Activated T-cell treated with anti-CD3 and anti-CD28 coated beads, Interleukin-2, amount 50 U/mL, for 72 hours (primary cell): ENCODE results near the gene DYRK1A. TPM values are rescaled to one million over a fixed set of nuclear protein-coding genes. Genes with fewer than 3 reads are reported as not detected.

Source experiments
- ATAC-seq, 2 donors: fragments of 150-1000 bp; cut with Tn5 transposase; replicated peaks in 1 of 2; 2 replicates each; pipeline ENCODE4 v1.10.0; 2021; ENCODE audit warnings: moderate library complexity in 2 of 2, mild to moderate bottlenecking in 1 of 2
- DNase-seq, 2 donors: peaks; one replicate each; pipeline ENCODE4 v3.0.0; 2021 to 2022; ENCODE audit warnings: mixed read lengths in 1 of 2
- H3K27ac Mint-ChIP-seq: one replicate; pipeline ENCODE4 v1.8.0; 2022; ENCODE audit warnings: mild to moderate bottlenecking, moderate library complexity, mixed read lengths
- H3K27me3 Mint-ChIP-seq: one replicate; pipeline ENCODE4 v1.8.0; 2022; ENCODE audit warnings: low read depth, mixed read lengths
- H3K36me3 Mint-ChIP-seq, 2 donors: one replicate each; pipeline ENCODE4 v1.8.0; 2022; ENCODE audit warnings: mixed read lengths in 2 of 2, mild to moderate bottlenecking in 1 of 2; ENCODE audit not compliant: insufficient read depth in 2 of 2
- H3K4me1 Mint-ChIP-seq: one replicate; pipeline ENCODE4 v1.8.0; 2022; ENCODE audit warnings: low read depth, mixed read lengths
- H3K4me3 Mint-ChIP-seq, 2 donors: one replicate each; pipeline ENCODE4 v1.8.0; 2022; ENCODE audit warnings: mild to moderate bottlenecking in 2 of 2, mixed read lengths in 2 of 2, moderate library complexity in 2 of 2
- H3K9me3 Mint-ChIP-seq, 2 donors: one replicate each; pipeline ENCODE4 v1.8.0; 2022; ENCODE audit warnings: mixed read lengths in 2 of 2
- total RNA-seq, 2 donors: library from RNA; stranded (reverse); gene quantifications; one replicate each; pipeline ENCODE4 v1.2.3, GENCODE V29; 2022

The DYRK1A gene
- total RNA-seq, 2 donors from 2014 or later = 82.9 to 85.0 TPM

- Mint-ChIP-seq H3K9me3 (peaks cover 4 to 8% of the 10 kb centered on the region in 2 donors), H3K4me1 (peaks cover 7% of the 10 kb centered on the region), H3K27ac (no peak overlapping the region), H3K36me3 (peaks cover 2 to 3% of the 10 kb centered on the region in 2 donors), H3K27me3 (no peaks in the 10 kb centered on the region), H3K4me3 (no peak overlapping the region)
- ATAC-seq = no peak
- DNase-seq = no peak
These were observed 24.4 kb upstream of the DYRK1A start for GRCh38 chr21:37342046-37342632.

DNA sequence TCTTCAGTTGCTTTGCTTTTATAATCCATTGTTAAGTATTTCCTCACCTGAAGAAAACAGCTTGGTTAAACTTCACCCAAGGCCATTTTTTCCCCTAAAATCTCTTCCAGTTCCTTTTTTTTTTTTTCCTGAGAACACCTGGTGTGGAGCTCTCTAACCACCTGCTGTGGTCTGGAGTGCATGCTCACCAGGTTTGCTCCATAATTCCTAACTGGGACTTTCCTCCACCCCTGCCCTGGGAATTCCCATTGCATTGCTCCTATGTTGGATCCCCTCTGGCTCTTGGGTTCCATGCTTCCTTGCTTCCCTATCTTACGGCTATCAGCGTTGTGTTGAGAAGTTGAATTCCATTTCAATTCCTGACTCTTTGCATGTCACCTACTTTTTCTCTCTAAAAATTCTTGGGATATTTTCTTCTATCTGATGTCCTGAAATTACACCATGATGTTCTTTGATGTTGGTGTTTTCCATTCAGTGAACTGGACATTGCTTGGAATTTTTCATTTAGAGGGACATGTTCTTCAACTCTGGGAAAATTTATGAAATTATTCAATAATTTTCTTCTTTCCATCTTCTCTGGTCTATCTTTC is 19.6 kb upstream of the DYRK1A start:
- Mint-ChIP-seq H3K9me3 (peaks cover 19 to 24% of the 10 kb centered on the region in 2 donors), H3K4me3 (no peak overlapping the region), H3K36me3 (peaks cover 13 to 18% of the 10 kb centered on the region in 2 donors), H3K27me3 (no peaks in the 10 kb centered on the region), H3K27ac (no peak overlapping the region), H3K4me1 (no peaks in the 10 kb centered on the region)
- ATAC-seq (no peak), DNase-seq (no peak)

GRCh38 chr21:37348664-37349063 is 17.9 kb upstream of the DYRK1A start:
- peaks cover 10 to 16% of the 10 kb centered on the region in 2 donors for H3K36me3 Mint-ChIP-seq
- ATAC-seq = no peak
- H3K4me3 Mint-ChIP-seq = no peak overlapping the region
- no peak for DNase-seq
- H3K4me1 Mint-ChIP-seq = no peaks in the 10 kb centered on the region
- H3K9me3 Mint-ChIP-seq = peaks cover 18 to 19% of the 10 kb centered on the region in 2 donors
- no peak overlapping the region for H3K27ac Mint-ChIP-seq
- H3K27me3 Mint-ChIP-seq = no peaks in the 10 kb centered on the region

DNA sequence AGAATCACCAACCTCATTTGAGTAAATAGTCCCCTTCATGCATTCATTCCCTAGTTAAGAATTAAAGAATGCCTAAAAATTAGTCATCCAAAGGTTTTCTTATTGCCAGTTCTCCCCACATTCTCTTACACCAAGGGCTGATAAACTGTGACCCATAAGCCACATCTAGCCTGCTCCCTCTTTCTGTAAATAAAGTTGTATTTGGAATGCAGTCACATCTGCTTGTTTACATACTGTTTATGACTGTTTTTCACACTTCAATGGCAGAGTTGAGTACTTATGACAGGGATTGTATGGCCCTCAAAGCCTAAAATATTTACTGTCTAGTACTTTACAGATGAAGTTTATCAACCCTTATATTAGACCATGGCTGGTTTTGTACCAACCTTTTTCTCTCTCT is 16.1 kb upstream of the DYRK1A start:
- Mint-ChIP-seq H3K36me3 (peaks cover 10 to 16% of the 10 kb centered on the region in 2 donors), H3K4me3 (no peak overlapping the region), H3K9me3 (peaks cover 18 to 19% of the 10 kb centered on the region in 2 donors), H3K27ac (no peak overlapping the region), H3K4me1 (no peaks in the 10 kb centered on the region), H3K27me3 (no peaks in the 10 kb centered on the region)
- DNase-seq = no peak
- no peak for ATAC-seq

DNA sequence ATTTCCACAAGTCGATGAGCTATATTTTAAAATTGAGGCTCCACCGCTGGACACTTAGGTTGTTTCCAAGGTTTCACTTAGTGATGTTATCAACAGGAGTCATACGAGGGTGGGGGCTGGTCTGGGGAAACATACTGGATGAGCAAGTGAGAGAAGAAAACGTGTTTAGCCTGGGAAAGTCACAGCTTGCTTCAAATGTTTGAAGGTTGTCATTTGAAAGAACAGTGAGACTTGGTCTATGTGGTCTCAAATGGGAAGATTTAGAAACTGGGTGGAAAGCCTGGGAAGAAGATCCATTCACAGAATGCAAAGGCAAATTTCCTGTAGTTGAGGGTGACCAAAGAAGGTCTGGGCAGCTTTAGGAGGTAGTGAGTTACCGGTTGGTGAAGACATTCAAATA is 9.9 kb upstream of the DYRK1A start:
- no peak overlapping the region for H3K27ac Mint-ChIP-seq
- peaks cover 14% of the 10 kb centered on the region for H3K4me1 Mint-ChIP-seq
- H3K9me3 Mint-ChIP-seq = peaks cover under 1 to 1% of the 10 kb centered on the region in 2 donors
- H3K36me3 Mint-ChIP-seq = peaks cover under 1 to 1% of the 10 kb centered on the region in 2 donors
- H3K4me3 Mint-ChIP-seq = no peak overlapping the region
- ATAC-seq (no peak), DNase-seq (no peak)
- H3K27me3 Mint-ChIP-seq = no peaks in the 10 kb centered on the region

GRCh38 chr21:37357691-37358090 is 8.9 kb upstream of the DYRK1A start:
- H3K4me3 Mint-ChIP-seq = no peak overlapping the region
- DNase-seq (no peak), ATAC-seq (no peak)
- H3K36me3 Mint-ChIP-seq = no peaks in the 10 kb centered on the region
- H3K9me3 Mint-ChIP-seq = no peaks in the 10 kb centered on the region
- H3K27ac Mint-ChIP-seq = no peak overlapping the region
- no peaks in the 10 kb centered on the region for H3K27me3 Mint-ChIP-seq
- H3K4me1 Mint-ChIP-seq = peaks cover 14% of the 10 kb centered on the region

DNA sequence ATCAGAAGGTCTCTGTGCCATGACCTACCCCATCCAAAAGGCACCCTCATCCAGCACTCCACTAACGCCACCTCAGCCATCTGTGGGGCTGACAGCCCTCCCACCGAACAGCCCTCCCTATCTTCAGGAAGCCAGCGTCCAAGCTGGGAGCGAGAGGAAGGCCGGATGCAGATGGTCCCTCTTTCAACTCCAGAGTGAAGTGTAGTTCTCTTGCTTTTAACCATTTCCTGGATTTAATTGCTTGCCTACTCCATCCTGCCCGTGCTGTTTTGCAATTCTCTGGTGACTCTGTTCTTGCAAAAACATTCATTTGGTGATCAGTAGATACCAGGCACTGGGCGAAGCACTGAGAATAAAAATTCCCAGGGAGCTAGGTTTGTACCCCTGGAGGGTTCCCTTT is 8.2 kb upstream of the DYRK1A start:
- H3K9me3 Mint-ChIP-seq = no peaks in the 10 kb centered on the region
- no peak overlapping the region for H3K4me3 Mint-ChIP-seq
- ATAC-seq = no peak
- peaks cover 14% of the 10 kb centered on the region for H3K4me1 Mint-ChIP-seq
- H3K27me3 Mint-ChIP-seq = no peaks in the 10 kb centered on the region
- H3K27ac Mint-ChIP-seq = no peak overlapping the region
- no peaks in the 10 kb centered on the region for H3K36me3 Mint-ChIP-seq
- DNase-seq = no peak

DNA sequence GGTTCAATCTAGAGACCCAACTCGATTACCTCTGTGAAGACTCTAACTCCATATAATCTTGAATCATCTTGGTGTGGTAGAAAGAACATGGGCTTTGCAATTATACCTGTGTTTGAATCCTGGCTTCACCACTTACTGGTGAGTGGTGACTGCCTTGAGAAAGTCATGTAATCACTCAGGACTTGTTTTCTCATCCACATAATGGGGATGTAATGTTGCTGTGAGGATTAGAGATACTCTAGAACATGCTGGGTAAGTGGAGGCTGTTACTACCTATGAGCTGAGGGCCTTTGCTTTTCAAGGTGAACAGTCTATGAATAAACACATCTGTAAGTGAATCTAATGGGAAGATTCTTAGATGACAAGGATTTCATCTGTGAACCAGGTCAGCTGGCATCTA is 2.6 kb upstream of the DYRK1A start:
- no peaks in the 10 kb centered on the region for H3K27me3 Mint-ChIP-seq
- H3K9me3 Mint-ChIP-seq = no peaks in the 10 kb centered on the region
- no peak overlapping the region for H3K4me3 Mint-ChIP-seq
- H3K36me3 Mint-ChIP-seq = peaks cover 2 to 5% of the 10 kb centered on the region in 2 donors
- DNase-seq (no peak), ATAC-seq (no peak)
- peak overlapping the region; percentile 18 for H3K27ac Mint-ChIP-seq
- H3K4me1 Mint-ChIP-seq = peaks cover 17% of the 10 kb centered on the region

DNA sequence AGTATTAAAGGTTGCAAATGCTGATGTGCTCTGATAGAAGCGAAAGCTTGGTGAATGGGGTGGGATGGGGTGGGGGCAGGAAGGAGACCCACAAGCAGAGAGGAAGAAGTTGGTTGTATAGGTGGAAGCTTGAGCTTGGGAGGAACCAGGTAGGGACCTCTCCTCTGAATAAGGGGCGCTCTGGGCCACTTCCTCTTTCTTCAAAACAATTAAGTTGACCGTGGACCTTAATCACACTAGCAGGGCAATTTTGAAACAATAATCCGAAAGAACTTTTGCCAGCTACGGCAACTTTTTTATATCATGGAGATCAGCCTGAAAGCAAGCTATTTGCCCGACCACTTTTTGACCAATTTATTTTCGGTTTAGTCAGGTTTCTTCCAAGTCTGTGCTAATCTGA is 1.9 kb upstream of the DYRK1A start:
- H3K4me3 Mint-ChIP-seq = peak overlapping the region; percentile 85 to 96
- H3K9me3 Mint-ChIP-seq = no peaks in the 10 kb centered on the region
- peak overlapping the region; percentile 100 for H3K27ac Mint-ChIP-seq
- peaks cover 23% of the 10 kb centered on the region for H3K4me1 Mint-ChIP-seq
- no peaks in the 10 kb centered on the region for H3K27me3 Mint-ChIP-seq
- H3K36me3 Mint-ChIP-seq = peaks cover 2 to 5% of the 10 kb centered on the region in 2 donors
- DNase-seq (no peak), ATAC-seq (no peak)

- Mint-ChIP-seq H3K27me3 (no peaks in the 10 kb centered on the region), H3K4me1 (peaks cover 34% of the 10 kb centered on the region), H3K27ac (peak overlapping the region; percentile 100), H3K36me3 (peaks cover 2 to 5% of the 10 kb centered on the region in 2 donors), H3K9me3 (no peaks in the 10 kb centered on the region), H3K4me3 (peak overlapping the region; percentile 96 to 97)
- peak in 1 of 2 donors; percentile 23 for ATAC-seq
- DNase-seq = peak; percentile 52 to 75
These were observed 774 bp upstream of the DYRK1A start for GRCh38 chr21:37365517-37366481.

GRCh38 chr21:37367336-37367702 is 746 bp downstream of the DYRK1A start:
- Mint-ChIP-seq H3K4me1 (peaks cover 49% of the 10 kb centered on the region), H3K4me3 (no peak overlapping the region), H3K36me3 (peaks cover 2 to 5% of the 10 kb centered on the region in 2 donors), H3K27ac (no peak overlapping the region), H3K9me3 (no peaks in the 10 kb centered on the region), H3K27me3 (no peaks in the 10 kb centered on the region)
- ATAC-seq = no peak
- peak; percentile 33 to 38 for DNase-seq

GRCh38 chr21:37367703-37368540 is 1.3 kb downstream of the DYRK1A start:
- Mint-ChIP-seq H3K36me3 (peaks cover 2 to 5% of the 10 kb centered on the region in 2 donors), H3K27me3 (no peaks in the 10 kb centered on the region), H3K27ac (peak overlapping the region; percentile 94), H3K4me3 (peak overlapping the region; percentile 91 to 92), H3K9me3 (no peaks in the 10 kb centered on the region), H3K4me1 (peaks cover 55% of the 10 kb centered on the region)
- DNase-seq = peak; percentile 47 to 50
- ATAC-seq = peak in 1 of 2 donors; percentile 2
